CD4-positive, CD25-positive, alpha-beta regulatory T cell (primary cell): ENCODE data around the gene PRKAG2. TPM values are rescaled to one million over a fixed set of nuclear protein-coding genes. Genes with fewer than 3 reads are reported as not detected.

ENCODE experiments used
- ATAC-seq, 2 donors: fragments of 150-1000 bp; cut with Tn5 transposase; one replicate each; pipeline ENCODE4 v1.10.0; 2021; ENCODE audit warnings: low read depth in 2 of 2, moderate number of reproducible peaks in 2 of 2, moderate library complexity in 1 of 2
- DNase-seq, 3 donors: peaks; one replicate each; pipeline versions ENCODE4 v3.0.0 to v3.0.0-alpha.2; 2012 to 2022; ENCODE audit warnings: mixed read lengths in 1 of 3
- H3K27ac ChIP-seq: one replicate; pipeline ENCODE4 v1.7.0; 2013; ENCODE audit warnings: mild to moderate bottlenecking, low read length; ENCODE audit not compliant: insufficient read depth, poor library complexity, severe bottlenecking
- H3K27me3 ChIP-seq: one replicate; pipeline ENCODE4 v1.7.0; 2013; ENCODE audit warnings: low read length; ENCODE audit not compliant: control insufficient read depth, insufficient read depth
- H3K36me3 ChIP-seq: one replicate; pipeline ENCODE4 v1.7.0; 2013; ENCODE audit warnings: mild to moderate bottlenecking, low read length, moderate library complexity; ENCODE audit not compliant: control insufficient read depth, insufficient read depth
- H3K4me1 ChIP-seq: 2 replicates; pipeline ENCODE4 v1.7.0; 2013; ENCODE audit warnings: mild to moderate bottlenecking, low read length; ENCODE audit not compliant: insufficient read depth, control insufficient read depth, poor library complexity, severe bottlenecking
- H3K4me3 ChIP-seq: one replicate; pipeline ENCODE4 v1.7.0; 2013; ENCODE audit warnings: low read depth, mild to moderate bottlenecking, low read length, moderate library complexity
- H3K9me3 ChIP-seq, 2 experiments: 1 replicate in 1 of 2; 2 replicates in 1 of 2; pipeline ENCODE4 v1.7.0; 2013; ENCODE audit warnings: low read length in 2 of 2, mild to moderate bottlenecking in 1 of 2, moderate library complexity in 1 of 2; ENCODE audit not compliant: control insufficient read depth in 2 of 2
- H3K27ac Mint-ChIP-seq, 3 donors: one replicate each; pipeline ENCODE4 v1.8.0; 2020 to 2022; ENCODE audit warnings: mild to moderate bottlenecking in 3 of 3, mixed read lengths in 3 of 3, moderate library complexity in 2 of 3
- H3K27me3 Mint-ChIP-seq: one replicate; pipeline ENCODE4 v1.8.0; 2022; ENCODE audit warnings: mild to moderate bottlenecking, mixed read lengths
- H3K36me3 Mint-ChIP-seq: one replicate; pipeline ENCODE4 v1.8.0; 2020; ENCODE audit warnings: mixed read lengths
- H3K4me1 Mint-ChIP-seq, 4 donors: one replicate each; pipeline ENCODE4 v1.8.0; 2020 to 2022; ENCODE audit warnings: mixed read lengths in 4 of 4, mild to moderate bottlenecking in 1 of 4
- H3K4me3 Mint-ChIP-seq, 4 donors: one replicate each; pipeline ENCODE4 v1.8.0; 2020 to 2022; ENCODE audit warnings: mild to moderate bottlenecking in 4 of 4, mixed read lengths in 4 of 4, moderate library complexity in 3 of 4
- H3K9me3 Mint-ChIP-seq, 7 donors: one replicate each; pipeline ENCODE4 v1.8.0; 2020 to 2022; ENCODE audit warnings: mixed read lengths in 7 of 7, mild to moderate bottlenecking in 3 of 7, moderate library complexity in 2 of 7
- polyA plus RNA-seq, 4 donors: library from polyadenylated mRNA; unstranded; fragments of 300-500 nt; fragmentation: Illumina TruSeq; gene quantifications; one replicate each; pipeline ENCODE4 v1.2.3, GENCODE V29; 2021
- total RNA-seq: library from RNA; stranded (reverse); gene quantifications from one replicate; pipeline ENCODE4 v1.2.3, GENCODE V29; 2022

Gene PRKAG2
- total and polyA plus RNA-seq, 5 donors from 2014 or later, result 19.9 to 43.0 (median 26.1) TPM

DNA sequence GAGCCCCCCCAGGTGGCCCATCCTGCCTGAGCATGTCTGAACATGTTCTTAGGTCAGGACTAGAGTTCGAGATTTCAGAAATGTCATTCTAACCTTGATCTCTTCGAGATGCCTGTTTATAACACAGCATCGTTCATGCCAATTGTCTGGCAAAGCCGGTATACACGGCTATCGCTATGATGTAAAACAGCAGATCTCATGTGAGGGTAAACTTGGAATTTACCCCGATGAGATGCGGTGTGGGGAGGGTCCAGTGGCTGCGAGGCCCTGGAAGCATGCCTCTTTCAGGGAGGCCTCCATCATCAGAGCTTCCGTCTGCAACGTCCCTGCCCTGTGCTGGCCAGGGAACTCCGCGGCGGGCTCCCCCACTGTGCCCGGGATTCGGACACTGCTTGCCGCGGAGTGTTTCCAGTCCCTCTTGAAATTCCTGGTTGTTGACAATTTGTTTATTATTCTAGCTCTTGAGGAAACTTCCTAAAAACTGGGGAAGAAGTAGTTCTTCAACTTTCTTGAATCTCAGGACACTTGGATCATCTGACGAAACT, 188.6 kb downstream of the PRKAG2 start:
- no peaks in the 10 kb centered on the region for H3K36me3 ChIP-seq
- peaks cover 0 to 11% (median 3%) of the 10 kb centered on the region in 4 donors for H3K4me1 Mint-ChIP-seq
- no peak overlapping the region for H3K27ac ChIP-seq
- H3K9me3 ChIP-seq, result no peaks in the 10 kb centered on the region
- no peaks in the 10 kb centered on the region for H3K9me3 Mint-ChIP-seq
- ATAC-seq (no peak), DNase-seq (no peak)
- no peaks in the 10 kb centered on the region for H3K27me3 ChIP-seq
- H3K27ac Mint-ChIP-seq, result no peak overlapping the region
- no peaks in the 10 kb centered on the region for H3K4me1 ChIP-seq
- no peaks in the 10 kb centered on the region for H3K27me3 Mint-ChIP-seq
- H3K36me3 Mint-ChIP-seq, result peaks cover 3% of the 10 kb centered on the region
- H3K4me3 ChIP-seq, result no peak overlapping the region
- H3K4me3 Mint-ChIP-seq, result peak overlapping the region in 1 of 4 donors; percentile 52

DNA sequence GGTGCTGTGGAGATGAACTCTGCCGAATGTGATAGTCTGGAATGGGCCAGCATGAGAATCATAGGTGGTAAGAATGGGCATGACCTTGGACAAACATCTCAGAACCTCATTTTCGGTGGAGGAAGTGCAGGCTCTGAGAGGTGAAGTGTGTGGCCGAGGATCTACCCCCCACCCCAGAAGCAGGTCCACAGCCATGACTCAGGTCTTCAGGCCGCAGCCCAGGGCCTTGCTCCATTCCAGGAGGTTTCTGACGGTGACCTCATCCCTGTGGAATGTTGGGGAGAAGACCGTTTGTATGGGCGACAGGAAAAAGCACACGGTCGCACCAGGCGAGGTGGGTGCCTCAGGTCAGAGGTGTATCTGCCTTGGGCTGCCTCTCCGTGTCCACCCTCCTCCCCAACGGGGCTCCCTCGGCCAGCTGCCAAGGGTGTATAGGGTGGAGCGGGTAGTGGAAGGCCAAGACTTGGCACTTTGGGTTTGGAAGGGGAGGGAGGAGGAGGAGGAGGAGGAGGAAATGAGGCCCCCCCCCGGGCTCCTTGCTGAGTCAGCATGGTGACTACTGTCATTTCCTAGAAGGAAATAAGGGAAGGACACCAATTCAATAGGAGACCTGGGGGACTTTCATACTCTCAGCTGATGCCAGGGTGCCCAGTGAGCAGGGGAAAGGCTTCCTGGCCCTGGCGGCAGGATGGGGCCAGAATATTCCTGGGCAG, 189.2 kb downstream of the PRKAG2 start:
- Mint-ChIP-seq H3K27me3 (no peaks in the 10 kb centered on the region), H3K36me3 (peaks cover 3% of the 10 kb centered on the region), H3K4me3 (no peak overlapping the region), H3K27ac (no peak overlapping the region), H3K9me3 (no peaks in the 10 kb centered on the region), H3K4me1 (peaks cover 0 to 12% (median 3%) of the 10 kb centered on the region in 4 donors)
- Histone ChIP-seq H3K4me3 (no peak overlapping the region), H3K4me1 (no peaks in the 10 kb centered on the region), H3K27ac (no peak overlapping the region), H3K9me3 (no peaks in the 10 kb centered on the region), H3K27me3 (no peaks in the 10 kb centered on the region), H3K36me3 (no peaks in the 10 kb centered on the region)
- ATAC-seq, result no peak
- no peak for DNase-seq

DNA sequence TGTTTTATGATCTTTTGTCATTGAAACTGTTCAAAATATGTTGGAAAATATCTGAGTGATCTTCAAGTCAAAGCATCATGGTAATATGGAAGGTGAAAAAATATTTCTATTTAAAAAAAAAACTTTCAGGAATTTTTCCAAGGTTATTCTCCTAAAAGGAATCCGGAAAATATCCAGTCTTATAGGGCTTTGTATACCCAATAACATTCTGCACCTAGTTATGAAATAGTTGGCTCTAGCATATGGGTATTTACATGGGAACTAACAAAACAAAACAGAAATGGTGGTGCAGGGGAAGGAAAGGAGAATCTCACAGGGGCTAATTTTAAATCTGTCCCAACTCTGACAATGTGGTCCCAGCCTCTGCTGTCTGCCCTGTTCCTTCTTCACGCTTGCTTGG, 190.1 kb downstream of the PRKAG2 start:
- DNase-seq, result no peak
- H3K36me3 ChIP-seq, result no peaks in the 10 kb centered on the region

DNA sequence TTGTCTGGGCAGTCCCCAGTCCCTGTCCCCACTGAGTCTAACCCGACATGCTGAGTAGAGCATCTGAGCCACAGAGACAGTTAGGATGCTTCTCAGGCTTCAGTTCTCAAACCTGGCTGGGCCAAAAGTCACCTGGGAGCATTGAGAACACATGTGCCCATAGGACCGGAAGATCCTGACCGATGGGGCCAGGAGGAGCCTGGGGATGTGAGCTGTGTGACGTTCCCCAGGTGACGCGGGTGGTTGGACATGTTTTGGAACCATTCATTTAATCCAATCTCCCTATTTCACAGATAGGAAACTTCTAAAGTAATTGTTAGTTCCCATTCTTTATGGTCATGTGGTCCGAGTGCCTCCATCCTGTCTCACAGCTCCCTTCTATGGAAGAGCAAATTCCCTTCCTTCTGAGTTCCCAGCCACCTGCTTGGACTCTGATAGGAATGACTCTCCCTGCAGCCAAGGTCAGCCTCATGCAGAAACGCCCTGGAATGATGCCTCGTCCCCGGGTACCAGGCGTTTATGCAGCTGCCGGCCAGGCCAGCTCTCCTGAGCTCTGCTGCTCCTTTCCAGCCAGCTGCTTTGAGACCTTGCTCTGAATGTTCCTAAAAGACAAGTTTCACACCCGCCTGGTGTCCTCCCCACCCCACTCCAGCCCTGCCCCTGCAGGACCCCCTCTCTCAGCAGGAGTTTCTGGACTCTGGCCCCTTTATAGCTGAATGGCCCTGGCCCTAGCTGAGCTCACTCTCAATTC, 190.7 kb downstream of the PRKAG2 start:
- H3K4me3 Mint-ChIP-seq, result peak overlapping the region in 1 of 4 donors; percentile 28
- Histone ChIP-seq H3K36me3 (no peaks in the 10 kb centered on the region), H3K4me1 (no peaks in the 10 kb centered on the region), H3K4me3 (no peak overlapping the region), H3K27me3 (no peaks in the 10 kb centered on the region), H3K9me3 (no peaks in the 10 kb centered on the region), H3K27ac (no peak overlapping the region)
- peaks cover 0 to 9% (median 4%) of the 10 kb centered on the region in 4 donors for H3K4me1 Mint-ChIP-seq
- peaks cover 3% of the 10 kb centered on the region for H3K36me3 Mint-ChIP-seq
- ATAC-seq (no peak), DNase-seq (no peak)
- H3K27ac Mint-ChIP-seq, result no peak overlapping the region
- H3K9me3 Mint-ChIP-seq, result no peaks in the 10 kb centered on the region
- H3K27me3 Mint-ChIP-seq, result no peaks in the 10 kb centered on the region

More for the DNA sequence above, 190.1 kb downstream of the PRKAG2 start:
- Mint-ChIP-seq H3K27ac (no peak overlapping the region), H3K4me1 (peaks cover 0 to 8% (median 2%) of the 10 kb centered on the region in 4 donors), H3K27me3 (no peaks in the 10 kb centered on the region), H3K36me3 (peaks cover 3% of the 10 kb centered on the region), H3K4me3 (no peak overlapping the region), H3K9me3 (no peaks in the 10 kb centered on the region)
- Histone ChIP-seq H3K27me3 (no peaks in the 10 kb centered on the region), H3K4me1 (no peaks in the 10 kb centered on the region), H3K4me3 (no peak overlapping the region), H3K9me3 (no peaks in the 10 kb centered on the region), H3K27ac (no peak overlapping the region)
- ATAC-seq, result no peak

DNA sequence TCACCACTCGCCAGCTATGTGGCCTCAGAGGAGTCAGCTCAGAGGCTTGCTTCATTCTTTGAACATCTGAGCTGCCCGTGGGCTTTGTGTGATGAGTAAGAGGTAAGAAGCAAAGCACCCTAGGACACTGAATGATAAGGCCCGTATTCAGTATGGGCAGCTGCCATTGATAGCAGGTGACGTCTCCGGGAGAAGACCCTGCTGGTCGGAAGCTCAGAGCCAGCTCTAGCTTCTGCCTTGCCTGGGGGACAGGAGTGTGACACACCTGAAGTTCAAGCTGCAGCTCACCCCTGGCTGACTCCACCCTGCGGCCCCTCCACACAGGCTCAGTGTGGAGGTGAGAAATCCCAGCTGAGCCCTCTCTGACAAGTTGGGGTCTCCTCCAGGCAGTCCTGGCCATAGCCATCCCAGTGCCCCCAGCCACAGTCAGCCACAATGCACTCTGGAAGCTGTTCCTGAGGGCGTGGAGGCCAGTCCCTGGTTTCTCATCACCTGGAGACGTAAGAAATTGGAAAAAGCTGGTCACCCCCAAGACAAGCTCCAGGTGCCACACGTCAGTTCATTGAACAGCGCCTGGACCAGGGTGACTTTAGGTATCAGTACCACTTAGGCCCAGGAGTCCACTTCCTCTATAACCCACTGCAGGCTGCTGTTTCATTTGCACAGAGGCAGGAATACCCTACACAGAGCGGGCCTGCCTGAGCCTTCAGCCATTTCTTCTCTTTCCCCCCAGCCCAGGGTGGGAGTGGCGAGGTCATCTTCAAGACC, 192.3 kb downstream of the PRKAG2 start:
- Histone ChIP-seq H3K4me3 (no peak overlapping the region), H3K4me1 (no peaks in the 10 kb centered on the region), H3K27me3 (no peaks in the 10 kb centered on the region), H3K9me3 (no peaks in the 10 kb centered on the region), H3K36me3 (no peaks in the 10 kb centered on the region), H3K27ac (no peak overlapping the region)
- no peaks in the 10 kb centered on the region for H3K9me3 Mint-ChIP-seq
- no peak overlapping the region for H3K4me3 Mint-ChIP-seq
- ATAC-seq (no peak), DNase-seq (no peak)
- no peaks in the 10 kb centered on the region for H3K27me3 Mint-ChIP-seq
- peaks cover 0 to 18% (median 10%) of the 10 kb centered on the region in 4 donors for H3K4me1 Mint-ChIP-seq
- no peak overlapping the region for H3K27ac Mint-ChIP-seq
- peaks cover 3% of the 10 kb centered on the region for H3K36me3 Mint-ChIP-seq

DNA sequence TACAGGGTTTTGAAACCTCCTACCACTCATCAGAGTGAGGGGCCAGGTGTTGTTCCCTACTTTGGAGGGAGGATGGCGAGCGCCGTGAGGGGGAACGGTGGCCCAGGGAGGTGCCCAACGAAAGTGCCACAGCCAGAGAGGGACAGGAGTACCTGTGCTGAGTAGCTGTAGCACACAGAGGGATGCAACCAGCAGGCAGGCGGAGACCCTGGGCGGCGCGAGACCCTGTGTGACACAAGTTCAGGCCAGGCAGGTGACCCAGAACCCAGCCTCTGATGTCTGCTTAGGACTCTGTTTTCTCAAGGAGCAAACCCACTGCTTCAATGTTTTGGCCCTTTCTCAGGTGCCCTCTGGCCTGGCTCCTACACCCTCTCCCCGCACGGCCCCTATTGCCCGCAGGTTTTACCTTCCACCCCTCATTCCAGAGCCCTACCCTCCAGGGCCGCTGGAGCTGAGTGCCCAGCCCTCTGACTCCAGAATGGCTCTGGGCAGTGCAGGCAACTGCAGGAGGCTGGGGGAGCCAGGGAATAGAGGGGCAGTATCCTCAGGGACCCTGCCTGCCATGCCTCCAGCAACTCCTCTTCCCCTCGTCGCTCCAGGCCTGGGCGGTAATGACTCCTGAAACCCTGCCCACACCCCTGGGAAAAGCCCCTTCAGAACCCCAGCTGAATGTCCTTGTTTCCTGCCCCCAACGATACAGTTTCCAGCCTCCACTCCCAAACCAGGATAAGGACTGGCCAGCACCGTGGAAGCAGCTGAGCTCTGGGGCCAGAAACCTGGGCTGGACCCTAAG, 193.1 kb downstream of the PRKAG2 start:
- peaks cover 3% of the 10 kb centered on the region for H3K36me3 Mint-ChIP-seq
- H3K4me3 Mint-ChIP-seq, result no peak overlapping the region
- DNase-seq (no peak), ATAC-seq (no peak)
- Histone ChIP-seq H3K9me3 (no peaks in the 10 kb centered on the region), H3K27ac (no peak overlapping the region), H3K27me3 (no peaks in the 10 kb centered on the region), H3K4me1 (no peaks in the 10 kb centered on the region), H3K4me3 (no peak overlapping the region), H3K36me3 (no peaks in the 10 kb centered on the region)
- no peaks in the 10 kb centered on the region for H3K9me3 Mint-ChIP-seq
- no peaks in the 10 kb centered on the region for H3K27me3 Mint-ChIP-seq
- H3K27ac Mint-ChIP-seq, result no peak overlapping the region
- H3K4me1 Mint-ChIP-seq, result peaks cover 0 to 26% (median 9%) of the 10 kb centered on the region in 4 donors
